ENCODE data around the gene SPOCD1.

GRCh38 chr1:31830065-31830464 is 14.2 kb upstream of the SPOCD1 start:
- no peak for TF ChIP-seq EP300 (IDR thresholded peaks at IDR 0.05)
- TF ChIP-seq CTCF (IDR thresholded peaks at IDR 0.05), result no peak

All from tibial nerve (tissue), 4 donors.